LNCAP (cell line): ENCODE results near the gene FRAS1.

Source experiments
- CTCF ChIP-seq: fragments of 450-650 bp; IDR thresholded peaks from 2 replicates; pipeline ENCODE4 v1.5.1; 2017; ENCODE audit warnings: mild to moderate bottlenecking

The FRAS1 gene

GRCh38 chr4:78353921-78354320, 296.8 kb downstream of the FRAS1 start:
- TF ChIP-seq CTCF: no peak

DNA sequence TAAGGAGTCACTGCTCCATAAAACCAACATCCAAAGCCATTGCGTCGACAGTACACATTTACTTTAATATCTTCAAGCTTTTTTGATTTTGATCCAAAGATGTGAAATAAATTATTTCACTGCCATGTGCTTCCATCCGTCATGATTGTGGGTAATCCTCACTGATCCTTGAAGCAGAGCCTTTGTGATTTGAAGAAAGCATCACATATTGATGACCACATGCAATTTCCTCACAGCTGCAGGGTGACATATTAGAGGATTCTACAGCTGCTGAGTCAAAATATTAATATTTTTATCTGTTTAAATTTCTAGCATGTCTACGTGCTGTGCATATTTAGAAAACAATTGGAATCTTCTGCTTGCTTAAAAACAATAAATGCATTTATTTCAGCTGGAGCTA, 297.7 kb downstream of the FRAS1 start:
- no peak for TF ChIP-seq CTCF

DNA sequence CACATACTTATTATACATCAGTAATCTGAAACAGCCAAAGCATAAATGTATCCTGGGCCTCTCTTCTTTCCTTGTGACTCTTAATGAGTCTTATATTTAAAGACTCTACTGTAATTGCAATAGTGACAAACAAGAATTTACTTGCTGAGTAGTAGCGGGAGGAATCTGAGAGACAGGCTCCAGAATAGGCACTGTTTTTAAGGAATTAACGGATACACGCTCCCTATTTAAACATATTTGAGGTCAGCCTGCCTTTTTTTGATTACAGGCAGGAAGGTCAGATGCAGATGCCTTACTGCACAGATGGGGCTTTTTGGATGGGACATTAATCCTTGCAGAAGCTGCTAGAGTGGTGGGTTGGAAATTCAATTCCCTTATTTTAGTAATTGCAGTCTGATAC, 298.2 kb downstream of the FRAS1 start:
- no peak for TF ChIP-seq CTCF

DNA sequence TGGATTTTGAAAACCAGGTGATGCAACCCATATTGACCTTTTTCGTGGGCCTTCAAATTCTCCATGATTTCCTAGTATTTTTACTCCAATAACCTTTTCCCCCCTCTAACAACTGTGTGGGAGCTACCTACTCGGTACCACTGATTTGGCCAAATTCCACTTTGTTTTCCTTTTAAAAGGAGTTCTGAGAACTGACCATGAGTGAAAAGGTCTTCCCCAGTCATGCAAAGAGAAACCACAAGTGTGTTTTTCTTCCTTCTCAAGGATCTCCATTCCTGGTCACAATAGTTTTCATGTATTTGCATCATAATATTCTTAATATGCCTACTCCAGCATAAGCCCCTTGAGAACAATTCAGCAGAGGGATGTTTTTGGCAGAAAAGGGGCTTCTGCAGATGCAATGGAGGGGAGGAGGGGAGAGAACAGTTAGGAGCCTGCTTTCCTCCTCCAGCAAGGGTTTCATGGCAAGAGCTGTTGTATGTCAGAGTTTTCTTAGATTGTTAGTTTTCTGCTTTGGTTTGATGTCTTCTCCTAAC, 299.2 kb downstream of the FRAS1 start:
- TF ChIP-seq CTCF: no peak

GRCh38 chr4:78357122-78357521, 300.0 kb downstream of the FRAS1 start:
- no peak for TF ChIP-seq CTCF

GRCh38 chr4:78360466-78360865, 303.3 kb downstream of the FRAS1 start:
- TF ChIP-seq CTCF: no peak

DNA sequence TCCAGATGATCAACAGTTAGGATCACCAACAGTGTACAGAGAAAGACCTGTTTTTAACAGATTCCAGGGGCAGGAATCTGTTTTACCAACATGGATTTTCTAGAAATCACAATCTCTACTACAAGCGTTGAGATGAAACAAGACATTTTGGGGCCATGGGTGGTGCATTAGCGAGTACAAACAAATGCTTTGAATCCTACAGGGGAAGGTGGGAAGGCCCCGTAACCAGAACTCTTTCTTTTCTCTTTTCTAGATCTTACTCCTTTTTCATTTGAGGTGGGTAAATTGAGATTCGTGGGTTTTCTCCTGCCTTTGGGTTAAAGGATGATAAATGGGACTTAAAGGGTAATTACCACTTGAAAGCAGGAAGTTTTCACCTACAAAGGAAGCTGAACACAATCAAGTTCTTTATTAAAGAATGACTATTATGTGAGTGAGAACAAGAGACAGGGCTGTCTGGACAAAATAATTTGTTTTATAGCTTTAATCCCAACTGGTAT, 304.5 kb downstream of the FRAS1 start:
- TF ChIP-seq CTCF: no peak

GRCh38 chr4:78362310-78362709, 305.2 kb downstream of the FRAS1 start:
- TF ChIP-seq CTCF: no peak
